HL-60 (cell line): Measurements from ENCODE around the gene DLX2.

Source experiments
- DNase-seq, 2 experiments: peaks; one replicate each; pipeline ENCODE4 v3.0.0-alpha.2; 2010 to 2020; ENCODE audit warnings: low read depth in 1 of 2, low spot score in 1 of 2
- H3K27ac ChIP-seq: fragments of 250-450 bp; sonication (Bioruptor Pico); replicated peaks from 2 replicates; pipeline ENCODE4 v1.5.1; 2020; ENCODE audit warnings: mild to moderate bottlenecking, moderate library complexity
- H3K27me3 ChIP-seq: fragments of 250-450 bp; sonication (Bioruptor Pico); 2 replicates; pipeline ENCODE4 v1.5.1; 2021; ENCODE audit warnings: mild to moderate bottlenecking, moderate library complexity; ENCODE audit not compliant: insufficient read depth, poor library complexity, severe bottlenecking
- H3K4me3 ChIP-seq: replicated peaks from 2 replicates; pipeline ENCODE4 v1.5.1; 2011; ENCODE audit warnings: mild to moderate bottlenecking, control low read depth, low read length; ENCODE audit not compliant: insufficient read depth
- CTCF ChIP-seq: IDR thresholded peaks from one replicate; pipeline ENCODE4 v1.5.1; 2011; ENCODE audit warnings: low read length, control low read depth, inconsistent platforms; ENCODE audit not compliant: insufficient read depth
- GABPA ChIP-seq: IDR thresholded peaks from 2 replicates; pipeline ENCODE4 v1.6.1; 2012; ENCODE audit warnings: low read depth
- POLR2AphosphoS5 ChIP-seq: IDR thresholded peaks from 2 replicates; pipeline ENCODE4 v1.6.1; 2012; ENCODE audit warnings: low read depth
- REST ChIP-seq: IDR thresholded peaks from 2 replicates; pipeline ENCODE4 v1.6.1; 2012; ENCODE audit warnings: low read depth; ENCODE audit not compliant: insufficient replicate concordance
- SPI1 ChIP-seq: IDR thresholded peaks from 2 replicates; pipeline ENCODE4 v1.6.1; 2012; ENCODE audit warnings: low read depth, mild to moderate bottlenecking, borderline replicate concordance

Gene DLX2

GRCh38 chr2:172113617-172114016 lies 10.9 kb upstream of the DLX2 start:
- DNase-seq = no peak
- Histone ChIP-seq H3K27ac (no peak overlapping the region), H3K27me3 (peaks cover 2% of the 10 kb centered on the region), H3K4me3 (no peak overlapping the region)
- TF ChIP-seq REST = no peak
- no peak for TF ChIP-seq GABPA
- TF ChIP-seq SPI1 = no peak
- no peak for TF ChIP-seq CTCF
- TF ChIP-seq POLR2AphosphoS5 = no peak

- H3K27me3 ChIP-seq = peaks cover 7% of the 10 kb centered on the region
These were observed 7.5 kb upstream of the DLX2 start for GRCh38 chr2:172109988-172110811.

More at GRCh38 chr2:172109988-172110811, 7.5 kb upstream of the DLX2 start:
- no peak for DNase-seq
- no peak overlapping the region for H3K4me3 ChIP-seq
- TF ChIP-seq CTCF = no peak
- no peak for TF ChIP-seq GABPA
- no peak for TF ChIP-seq REST
- no peak for TF ChIP-seq SPI1
- TF ChIP-seq POLR2AphosphoS5 = no peak
- no peak overlapping the region for H3K27ac ChIP-seq
